ENCODE measurements around the gene CCL26.
"Not testable (repeated sequence)": the region's sequence is repeated elsewhere in the genome, so short reads cannot be mapped to it uniquely, and the experiment has no call there.

Gene CCL26

GRCh38 chr7:75738975-75739795 is 32.8 kb downstream of the CCL26 start:
- DNase-seq (ENCODE audit: low spot score): peak; percentile 98

- no peak for DNase-seq (ENCODE audit: low spot score)
These were observed 33.4 kb downstream of the CCL26 start, which contains the start of gene HIP1 for GRCh38 chr7:75738604-75738974. Gene HIP1 (minus strand): TSS chr7:75738941. CDS start chr7:75738920, 21 bp downstream.

GRCh38 chr7:75737856-75738603 is 34.0 kb downstream of the CCL26 start:
- DNase-seq (ENCODE audit: low spot score): no peak

GRCh38 chr7:75735581-75736350 is 36.2 kb downstream of the CCL26 start:
- DNase-seq (ENCODE audit: low spot score): no peak

- no peak for DNase-seq (ENCODE audit: low spot score)
These were observed 37.2 kb downstream of the CCL26 start for GRCh38 chr7:75734586-75735458.

- DNase-seq (ENCODE audit: low spot score): no peak
These were observed 39.0 kb downstream of the CCL26 start for GRCh38 chr7:75732764-75733630.

GRCh38 chr7:75732016-75732521 is 39.9 kb downstream of the CCL26 start:
- DNase-seq (ENCODE audit: low spot score): no peak

- no peak for DNase-seq (ENCODE audit: low spot score)
These were observed 42.1 kb downstream of the CCL26 start for GRCh38 chr7:75729851-75730274.

- DNase-seq (ENCODE audit: low spot score): no peak
These were observed 44.0 kb downstream of the CCL26 start for GRCh38 chr7:75727881-75728593.

GRCh38 chr7:75727351-75727750 is 44.7 kb downstream of the CCL26 start:
- not testable (repeated sequence) for DNase-seq (ENCODE audit: low spot score)

- no peak for DNase-seq (ENCODE audit: low spot score)
These were observed 46.7 kb downstream of the CCL26 start for GRCh38 chr7:75725306-75725705.

- no peak for DNase-seq (ENCODE audit: low spot score)
These were observed 48.6 kb downstream of the CCL26 start for GRCh38 chr7:75723444-75723843.

- DNase-seq (ENCODE audit: low spot score): no peak
These were observed 49.6 kb downstream of the CCL26 start for GRCh38 chr7:75722373-75722772.

- DNase-seq (ENCODE audit: low spot score): not testable (repeated sequence)
These were observed 50.1 kb downstream of the CCL26 start for GRCh38 chr7:75721922-75722321.

GRCh38 chr7:75721426-75721825 is 50.6 kb downstream of the CCL26 start:
- DNase-seq (ENCODE audit: low spot score): no peak

- DNase-seq (ENCODE audit: low spot score): no peak
These were observed 52.4 kb downstream of the CCL26 start for GRCh38 chr7:75719626-75720025.
